ENCODE results near the gene BCAS3.

Gene BCAS3

DNA sequence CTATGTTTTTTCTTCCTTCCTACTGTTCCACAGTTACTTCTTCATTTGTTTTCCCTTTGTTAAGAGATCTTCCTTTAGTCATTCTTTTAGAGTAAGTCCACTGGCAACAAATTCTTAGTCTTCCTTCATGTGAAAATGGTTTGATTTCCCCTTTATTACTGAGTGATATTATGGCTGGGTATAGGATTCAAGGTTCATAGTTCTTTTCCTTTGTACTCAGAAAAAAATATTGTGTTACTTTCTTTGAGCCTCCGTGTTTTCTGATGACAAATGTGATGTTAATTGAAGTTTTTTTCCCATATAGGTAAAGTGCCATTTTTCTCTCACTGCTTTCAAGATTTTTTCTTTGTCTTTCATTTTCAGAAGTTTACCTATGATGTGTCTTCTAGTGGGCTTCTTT, 438.9 kb downstream of the BCAS3 start:
- no peak overlapping the region for H3K27ac ChIP-seq
- no peaks in the 10 kb centered on the region for H3K27me3 ChIP-seq (ENCODE audit: insufficient read depth, low read depth)
- no peaks in the 10 kb centered on the region for H3K79me2 ChIP-seq (ENCODE audit: insufficient read depth, low read depth)
- no peak overlapping the region for H3K4me2 ChIP-seq
- no peaks in the 10 kb centered on the region for H3K4me1 ChIP-seq (ENCODE audit: low read depth, poor library complexity, severe bottlenecking)
- H4K20me1 ChIP-seq (ENCODE audit: insufficient read depth) = no peaks in the 10 kb centered on the region
- no peaks in the 10 kb centered on the region for H3K36me3 ChIP-seq (ENCODE audit: insufficient read depth)
- no peak overlapping the region for H3K4me3 ChIP-seq (IDR thresholded peaks at IDR 0.05; ENCODE audit: insufficient read depth, low read depth, low read length)
- no peak overlapping the region for H2AFZ ChIP-seq (ENCODE audit: low read depth)
- TF ChIP-seq, protein P1, sequence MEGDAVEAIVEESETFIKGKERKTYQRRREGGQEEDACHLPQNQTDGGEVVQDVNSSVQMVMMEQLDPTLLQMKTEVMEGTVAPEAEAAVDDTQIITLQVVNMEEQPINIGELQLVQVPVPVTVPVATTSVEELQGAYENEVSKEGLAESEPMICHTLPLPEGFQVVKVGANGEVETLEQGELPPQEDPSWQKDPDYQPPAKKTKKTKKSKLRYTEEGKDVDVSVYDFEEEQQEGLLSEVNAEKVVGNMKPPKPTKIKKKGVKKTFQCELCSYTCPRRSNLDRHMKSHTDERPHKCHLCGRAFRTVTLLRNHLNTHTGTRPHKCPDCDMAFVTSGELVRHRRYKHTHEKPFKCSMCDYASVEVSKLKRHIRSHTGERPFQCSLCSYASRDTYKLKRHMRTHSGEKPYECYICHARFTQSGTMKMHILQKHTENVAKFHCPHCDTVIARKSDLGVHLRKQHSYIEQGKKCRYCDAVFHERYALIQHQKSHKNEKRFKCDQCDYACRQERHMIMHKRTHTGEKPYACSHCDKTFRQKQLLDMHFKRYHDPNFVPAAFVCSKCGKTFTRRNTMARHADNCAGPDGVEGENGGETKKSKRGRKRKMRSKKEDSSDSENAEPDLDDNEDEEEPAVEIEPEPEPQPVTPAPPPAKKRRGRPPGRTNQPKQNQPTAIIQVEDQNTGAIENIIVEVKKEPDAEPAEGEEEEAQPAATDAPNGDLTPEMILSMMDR (conservative IDR thresholded peaks at IDR 0.05; ENCODE audit: low read depth, low read length) = no peak
- H3K9ac ChIP-seq = no peak overlapping the region

DNA sequence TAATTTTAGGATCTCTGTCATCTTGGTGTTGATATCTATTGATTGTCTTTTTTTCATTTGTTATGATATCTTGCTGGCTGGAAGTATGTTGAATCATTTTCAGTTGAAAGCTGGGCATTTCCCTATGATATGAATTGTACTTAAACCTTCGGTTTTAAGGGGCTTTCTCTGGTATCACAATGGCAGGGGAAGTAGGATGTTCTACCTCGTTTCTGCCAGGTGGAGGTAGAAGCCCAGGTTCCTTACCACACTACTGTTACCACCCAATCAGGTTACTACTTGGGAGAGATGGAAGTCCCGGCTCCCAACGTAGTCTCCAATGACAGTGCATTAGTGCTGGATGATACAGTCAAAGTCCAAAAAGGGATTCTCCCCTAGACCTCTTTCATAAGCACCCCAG, 440.3 kb downstream of the BCAS3 start:
- no peak overlapping the region for H2AFZ ChIP-seq (ENCODE audit: low read depth)
- no peak overlapping the region for H3K9ac ChIP-seq
- H3K4me2 ChIP-seq = no peak overlapping the region
- no peaks in the 10 kb centered on the region for H3K27me3 ChIP-seq (ENCODE audit: insufficient read depth, low read depth)
- H3K4me3 ChIP-seq (IDR thresholded peaks at IDR 0.05; ENCODE audit: insufficient read depth, low read depth, low read length) = no peak overlapping the region
- H3K79me2 ChIP-seq (ENCODE audit: insufficient read depth, low read depth) = no peaks in the 10 kb centered on the region
- no peaks in the 10 kb centered on the region for H3K36me3 ChIP-seq (ENCODE audit: insufficient read depth)
- no peak overlapping the region for H3K27ac ChIP-seq
- H3K4me1 ChIP-seq (ENCODE audit: low read depth, poor library complexity, severe bottlenecking) = no peaks in the 10 kb centered on the region
- no peaks in the 10 kb centered on the region for H4K20me1 ChIP-seq (ENCODE audit: insufficient read depth)
- TF ChIP-seq, protein P1 (conservative IDR thresholded peaks at IDR 0.05; ENCODE audit: low read depth, low read length) = no peak

DNA sequence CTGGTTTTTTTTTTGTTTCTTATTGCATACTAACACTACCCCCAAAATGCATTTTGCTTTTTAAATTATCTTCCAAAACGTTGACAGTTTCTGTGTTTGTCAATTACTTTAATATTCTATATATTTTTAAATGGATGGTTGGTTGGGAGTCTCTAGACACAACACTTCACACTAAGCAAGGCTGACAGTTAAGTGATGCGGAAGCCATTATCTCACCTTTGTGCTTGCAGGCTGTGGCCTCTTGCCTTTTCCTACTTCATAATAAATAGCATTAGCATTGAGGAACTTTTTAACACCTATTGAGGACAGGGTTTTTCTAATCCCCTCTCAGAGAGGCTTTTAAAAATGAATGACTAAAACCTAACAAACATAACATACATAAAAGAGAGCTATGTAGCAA, 441.2 kb downstream of the BCAS3 start:
- TF ChIP-seq, protein P1 (conservative IDR thresholded peaks at IDR 0.05; ENCODE audit: low read depth, low read length) = no peak
- Histone ChIP-seq H4K20me1 (ENCODE audit: insufficient read depth) (no peaks in the 10 kb centered on the region), H3K36me3 (ENCODE audit: insufficient read depth) (no peaks in the 10 kb centered on the region), H3K9ac (no peak overlapping the region), H2AFZ (ENCODE audit: low read depth) (no peak overlapping the region), H3K27ac (no peak overlapping the region), H3K79me2 (ENCODE audit: insufficient read depth, low read depth) (no peaks in the 10 kb centered on the region), H3K4me1 (ENCODE audit: low read depth, poor library complexity, severe bottlenecking) (no peaks in the 10 kb centered on the region), H3K27me3 (ENCODE audit: insufficient read depth, low read depth) (no peaks in the 10 kb centered on the region), H3K4me3 (IDR thresholded peaks at IDR 0.05; ENCODE audit: insufficient read depth, low read depth, low read length) (no peak overlapping the region), H3K4me2 (no peak overlapping the region)

DNA sequence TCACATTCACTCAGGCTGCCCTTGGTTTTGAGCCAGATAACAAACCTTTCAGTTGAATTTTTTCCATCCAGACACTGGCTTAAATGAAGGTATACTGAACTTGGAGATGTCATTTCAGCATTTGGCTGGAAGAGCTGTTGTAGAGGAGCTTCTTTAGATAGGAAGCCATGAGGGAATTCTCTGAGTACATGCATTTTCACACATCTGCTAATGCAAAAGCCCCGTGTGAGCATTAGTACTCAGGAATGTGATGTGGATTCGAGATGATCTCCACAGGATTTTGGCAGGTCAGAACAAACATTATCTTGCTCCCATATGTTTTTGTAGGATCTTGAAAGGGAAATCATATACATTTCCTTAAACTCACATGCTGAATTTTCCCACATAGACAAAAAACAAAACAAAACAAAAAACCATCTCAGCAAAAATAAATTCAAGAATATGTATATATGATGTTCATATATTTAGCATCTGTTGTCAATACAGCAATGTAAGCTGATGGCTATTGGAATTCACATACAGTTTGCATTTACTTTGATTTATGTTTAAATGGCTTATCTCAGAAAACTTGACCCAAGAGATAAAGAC, 444.8 kb downstream of the BCAS3 start:
- H3K4me1 ChIP-seq (ENCODE audit: low read depth, poor library complexity, severe bottlenecking) = no peaks in the 10 kb centered on the region
- no peak overlapping the region for H3K27ac ChIP-seq
- no peaks in the 10 kb centered on the region for H3K36me3 ChIP-seq (ENCODE audit: insufficient read depth)
- H4K20me1 ChIP-seq (ENCODE audit: insufficient read depth) = no peaks in the 10 kb centered on the region
- H2AFZ ChIP-seq (ENCODE audit: low read depth) = no peak overlapping the region
- TF ChIP-seq, protein P1 (conservative IDR thresholded peaks at IDR 0.05; ENCODE audit: low read depth, low read length) = no peak
- H3K4me2 ChIP-seq = no peak overlapping the region
- H3K9ac ChIP-seq = no peak overlapping the region
- H3K27me3 ChIP-seq (ENCODE audit: insufficient read depth, low read depth) = no peaks in the 10 kb centered on the region
- H3K4me3 ChIP-seq (IDR thresholded peaks at IDR 0.05; ENCODE audit: insufficient read depth, low read depth, low read length) = no peak overlapping the region
- H3K79me2 ChIP-seq (ENCODE audit: insufficient read depth, low read depth) = no peaks in the 10 kb centered on the region

All from KMS-11 (cell line).